SU-DHL-6 (cell line): ENCODE data around the gene GFER.

Experiments used
- CTCF ChIP-seq: fragments of 200-600 bp; sonication (generic); IDR thresholded peaks from one replicate; pipeline ENCODE4 v1.5.1; 2017; ENCODE audit warnings: antibody characterized with exemption, mild to moderate bottlenecking, low read length, moderate library complexity; ENCODE audit not compliant: insufficient read depth, poor library complexity, severe bottlenecking
- EZH2phosphoT487 ChIP-seq: fragments of 200-600 bp; sonication (generic), shearing (Covaris generic); conservative IDR thresholded peaks from 2 replicates; pipeline ENCODE4 v1.6.1; 2018; ENCODE audit warnings: mild to moderate bottlenecking, antibody characterized with exemption, low read length, moderate library complexity, mixed read lengths

GRCh38 chr16:2001035-2001434, 17.0 kb downstream of the GFER start:
- no peak for TF ChIP-seq CTCF
- no peak for TF ChIP-seq EZH2phosphoT487
